ENCODE measurements around the gene PPP1R12A. TPM values are rescaled to one million over a fixed set of nuclear protein-coding genes. Genes with fewer than 3 reads are reported as not detected.
"Not testable (repeated sequence)": the region's sequence is repeated elsewhere in the genome, so short reads cannot be mapped to it uniquely, and the experiment has no call there.

The PPP1R12A gene
- total RNA-seq, 1 donor = 156 TPM

- no peak overlapping the region for H3K4me3 ChIP-seq (ENCODE audit: low read length)
- no peaks in the 10 kb centered on the region for H3K27me3 ChIP-seq (ENCODE audit: insufficient read depth, low read length)
Observed at GRCh38 chr12:79826267-79827128, 108.4 kb downstream of the PPP1R12A start.

DNA sequence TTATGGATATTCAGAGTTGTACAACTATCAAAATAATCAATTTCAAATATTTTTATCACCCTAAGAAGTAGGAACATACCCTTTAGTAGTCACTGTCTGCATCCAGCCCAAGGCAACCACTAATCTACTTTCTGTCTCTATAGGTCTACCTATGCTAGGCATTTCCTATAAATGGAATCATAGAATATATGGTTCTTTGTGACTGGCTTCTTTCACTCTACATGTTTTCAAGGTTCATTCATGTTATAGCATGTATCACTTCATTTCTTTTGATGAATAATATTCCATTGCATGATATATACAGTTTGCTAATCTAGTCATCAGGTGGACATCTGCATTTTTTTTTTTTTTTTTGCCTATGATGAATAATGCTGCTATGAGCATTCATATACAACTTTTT is 112.4 kb downstream of the PPP1R12A start:
- Histone ChIP-seq H3K27me3 (ENCODE audit: insufficient read depth, low read length) (no peaks in the 10 kb centered on the region), H3K4me1 (ENCODE audit: insufficient read depth, low read length) (no peaks in the 10 kb centered on the region), H3K4me3 (ENCODE audit: low read length) (no peak overlapping the region), H3K9me3 (ENCODE audit: low read depth, low read length) (no peaks in the 10 kb centered on the region)

More at GRCh38 chr12:79826267-79827128, 108.4 kb downstream of the PPP1R12A start:
- Histone ChIP-seq H3K4me1 (ENCODE audit: insufficient read depth, low read length) (peaks cover 3% of the 10 kb centered on the region), H3K9me3 (ENCODE audit: low read depth, low read length) (no peaks in the 10 kb centered on the region)

- Histone ChIP-seq H3K4me3 (ENCODE audit: low read length) (no peak overlapping the region), H3K9me3 (ENCODE audit: low read depth, low read length) (no peaks in the 10 kb centered on the region), H3K4me1 (ENCODE audit: insufficient read depth, low read length) (no peaks in the 10 kb centered on the region), H3K27me3 (ENCODE audit: insufficient read depth, low read length) (no peaks in the 10 kb centered on the region)
Observed at GRCh38 chr12:79818856-79819255, 116.0 kb downstream of the PPP1R12A start.

- H3K9me3 ChIP-seq (ENCODE audit: low read depth, low read length); H3K27me3 ChIP-seq (ENCODE audit: insufficient read depth, low read length); H3K4me3 ChIP-seq (ENCODE audit: low read length); H3K4me1 ChIP-seq (ENCODE audit: insufficient read depth, low read length): not testable (repeated sequence)
Observed at GRCh38 chr12:79784366-79785065, 150.4 kb downstream of the PPP1R12A start.

- no peaks in the 10 kb centered on the region for H3K27me3 ChIP-seq (ENCODE audit: insufficient read depth, low read length)
- H3K9me3 ChIP-seq (ENCODE audit: low read depth, low read length) = no peaks in the 10 kb centered on the region
- H3K4me3 ChIP-seq (ENCODE audit: low read length) = no peak overlapping the region
- no peaks in the 10 kb centered on the region for H3K4me1 ChIP-seq (ENCODE audit: insufficient read depth, low read length)
Observed at GRCh38 chr12:79782172-79782900, 152.6 kb downstream of the PPP1R12A start.

DNA sequence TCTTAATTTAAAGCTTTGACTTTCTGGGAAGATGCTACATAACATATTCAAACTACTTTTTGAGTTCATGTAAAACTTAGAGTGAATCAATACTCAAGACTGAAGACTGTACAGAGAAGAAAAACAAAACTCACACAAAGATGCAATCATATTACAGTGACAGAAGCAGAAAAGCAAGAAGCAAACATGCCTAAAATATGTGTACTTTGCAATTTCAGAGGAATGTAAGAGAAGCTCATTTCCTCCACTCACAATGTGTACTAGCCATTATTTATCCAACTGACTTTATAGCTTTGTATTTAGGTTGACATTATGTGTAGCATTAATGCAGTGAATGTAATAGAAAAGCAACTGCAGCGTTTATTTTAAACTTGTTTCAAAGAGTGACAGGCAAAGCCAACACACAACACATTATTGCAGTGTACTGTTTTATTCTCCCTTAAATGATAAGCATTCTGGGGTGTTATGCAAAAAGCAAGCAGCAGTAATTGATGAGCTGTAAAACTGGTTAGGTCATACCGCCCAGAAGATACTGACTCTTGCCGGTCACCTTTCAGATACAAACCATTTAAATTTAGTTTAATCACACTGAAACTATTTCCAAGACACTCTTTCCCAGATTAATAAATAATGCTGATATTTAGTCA is 156.0 kb downstream of the PPP1R12A start:
- no peak overlapping the region for H3K4me3 ChIP-seq (ENCODE audit: low read length)
- H3K4me1 ChIP-seq (ENCODE audit: insufficient read depth, low read length) = no peaks in the 10 kb centered on the region
- H3K27me3 ChIP-seq (ENCODE audit: insufficient read depth, low read length) = no peaks in the 10 kb centered on the region
- H3K9me3 ChIP-seq (ENCODE audit: low read depth, low read length) = no peaks in the 10 kb centered on the region

- Histone ChIP-seq H3K4me1 (ENCODE audit: insufficient read depth, low read length) (no peaks in the 10 kb centered on the region), H3K4me3 (ENCODE audit: low read length) (no peak overlapping the region), H3K27me3 (ENCODE audit: insufficient read depth, low read length) (no peaks in the 10 kb centered on the region), H3K9me3 (ENCODE audit: low read depth, low read length) (no peaks in the 10 kb centered on the region)
Observed at GRCh38 chr12:79776111-79776510, 158.8 kb downstream of the PPP1R12A start.

GRCh38 chr12:79775355-79776027 is 159.4 kb downstream of the PPP1R12A start:
- no peak overlapping the region for H3K4me3 ChIP-seq (ENCODE audit: low read length)
- H3K9me3 ChIP-seq (ENCODE audit: low read depth, low read length) = no peaks in the 10 kb centered on the region
- no peaks in the 10 kb centered on the region for H3K27me3 ChIP-seq (ENCODE audit: insufficient read depth, low read length)
- no peaks in the 10 kb centered on the region for H3K4me1 ChIP-seq (ENCODE audit: insufficient read depth, low read length)

- Histone ChIP-seq H3K27me3 (ENCODE audit: insufficient read depth, low read length) (no peaks in the 10 kb centered on the region), H3K9me3 (ENCODE audit: low read depth, low read length) (no peaks in the 10 kb centered on the region), H3K4me3 (ENCODE audit: low read length) (no peak overlapping the region), H3K4me1 (ENCODE audit: insufficient read depth, low read length) (no peaks in the 10 kb centered on the region)
Observed at GRCh38 chr12:79773896-79774295, 161.0 kb downstream of the PPP1R12A start.

DNA sequence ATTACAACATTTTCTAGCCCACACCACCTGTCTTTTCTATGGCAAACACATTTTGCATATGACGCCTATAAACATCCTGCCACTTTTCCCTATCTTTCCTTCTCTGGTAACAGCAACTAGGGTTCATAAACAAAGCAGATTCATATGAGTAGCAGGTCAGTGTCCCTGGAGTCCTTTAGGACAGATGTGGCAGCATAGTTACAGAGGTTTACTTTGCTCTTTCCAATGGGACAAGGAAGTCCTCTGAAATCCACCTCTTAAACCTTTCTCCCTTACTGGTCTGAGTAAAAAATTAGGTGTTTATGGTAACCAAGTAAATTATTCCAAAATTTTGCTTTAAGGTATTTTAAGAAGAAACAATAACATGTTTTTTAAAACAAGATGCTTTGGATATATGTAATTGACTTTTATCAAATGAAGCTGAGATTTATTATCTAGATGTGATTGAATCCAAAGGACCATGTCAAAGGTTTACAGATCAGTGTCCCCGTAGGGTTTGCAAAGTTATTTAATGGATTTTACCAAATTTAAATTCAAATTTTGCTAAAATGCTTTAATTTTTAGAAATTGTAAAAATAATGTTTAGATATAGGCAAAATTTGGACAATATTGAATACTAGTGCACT is 164.9 kb downstream of the PPP1R12A start:
- no peaks in the 10 kb centered on the region for H3K27me3 ChIP-seq (ENCODE audit: insufficient read depth, low read length)
- no peak overlapping the region for H3K4me3 ChIP-seq (ENCODE audit: low read length)
- no peaks in the 10 kb centered on the region for H3K9me3 ChIP-seq (ENCODE audit: low read depth, low read length)
- no peaks in the 10 kb centered on the region for H3K4me1 ChIP-seq (ENCODE audit: insufficient read depth, low read length)

GRCh38 chr12:79769189-79769859 is 165.6 kb downstream of the PPP1R12A start:
- Histone ChIP-seq H3K4me1 (ENCODE audit: insufficient read depth, low read length) (no peaks in the 10 kb centered on the region), H3K9me3 (ENCODE audit: low read depth, low read length) (no peaks in the 10 kb centered on the region), H3K27me3 (ENCODE audit: insufficient read depth, low read length) (no peaks in the 10 kb centered on the region), H3K4me3 (ENCODE audit: low read length) (no peak overlapping the region)

DNA sequence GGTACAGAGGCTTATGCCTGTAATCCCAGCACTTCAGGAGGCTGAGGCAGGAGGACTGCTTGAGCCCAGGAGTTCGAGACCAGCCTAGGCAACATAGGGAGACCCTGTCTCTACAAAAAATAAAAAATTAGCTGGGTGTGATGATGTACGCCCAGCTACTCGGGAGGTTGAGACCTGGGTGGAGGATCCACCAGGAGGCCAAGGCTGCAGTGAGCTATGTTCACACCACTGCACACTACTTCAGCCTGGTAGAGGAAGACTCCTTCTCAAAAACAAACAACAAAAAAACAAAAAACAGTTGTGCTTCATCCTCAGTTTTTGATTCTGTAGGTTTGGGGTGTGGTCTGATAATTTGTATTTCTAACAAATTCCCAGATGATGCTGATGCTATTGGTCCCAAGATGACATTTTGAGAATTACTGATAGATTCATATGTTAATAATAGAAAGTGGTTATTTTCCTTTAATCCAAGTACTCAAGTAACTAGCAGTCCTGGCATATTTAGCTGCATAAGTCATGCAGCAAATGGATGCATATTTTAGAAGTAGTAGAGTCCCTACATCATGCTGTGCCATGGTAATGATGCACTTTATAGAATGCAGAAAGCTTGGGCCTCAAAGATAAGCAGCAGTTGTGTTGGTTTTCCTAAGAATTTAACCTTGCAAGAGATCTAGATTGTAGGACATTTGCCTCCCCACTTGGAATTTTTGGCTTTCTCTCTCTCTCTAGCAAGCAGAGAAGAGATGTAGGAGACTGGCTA is 168.0 kb downstream of the PPP1R12A start:
- Histone ChIP-seq H3K9me3 (ENCODE audit: low read depth, low read length) (no peaks in the 10 kb centered on the region), H3K4me3 (ENCODE audit: low read length) (no peak overlapping the region), H3K4me1 (ENCODE audit: insufficient read depth, low read length) (no peaks in the 10 kb centered on the region), H3K27me3 (ENCODE audit: insufficient read depth, low read length) (no peaks in the 10 kb centered on the region)

- Histone ChIP-seq H3K4me1 (ENCODE audit: insufficient read depth, low read length) (no peaks in the 10 kb centered on the region), H3K9me3 (ENCODE audit: low read depth, low read length) (no peaks in the 10 kb centered on the region), H3K4me3 (ENCODE audit: low read length) (no peak overlapping the region), H3K27me3 (ENCODE audit: insufficient read depth, low read length) (no peaks in the 10 kb centered on the region)
Observed at GRCh38 chr12:79765157-79765556, 169.7 kb downstream of the PPP1R12A start.
